8988T (cell line): ENCODE results near the gene SLC18B1.

Experiments used
- DNase-seq: peaks from one replicate; pipeline ENCODE4 v3.0.0; 2011

SLC18B1 gene

DNA sequence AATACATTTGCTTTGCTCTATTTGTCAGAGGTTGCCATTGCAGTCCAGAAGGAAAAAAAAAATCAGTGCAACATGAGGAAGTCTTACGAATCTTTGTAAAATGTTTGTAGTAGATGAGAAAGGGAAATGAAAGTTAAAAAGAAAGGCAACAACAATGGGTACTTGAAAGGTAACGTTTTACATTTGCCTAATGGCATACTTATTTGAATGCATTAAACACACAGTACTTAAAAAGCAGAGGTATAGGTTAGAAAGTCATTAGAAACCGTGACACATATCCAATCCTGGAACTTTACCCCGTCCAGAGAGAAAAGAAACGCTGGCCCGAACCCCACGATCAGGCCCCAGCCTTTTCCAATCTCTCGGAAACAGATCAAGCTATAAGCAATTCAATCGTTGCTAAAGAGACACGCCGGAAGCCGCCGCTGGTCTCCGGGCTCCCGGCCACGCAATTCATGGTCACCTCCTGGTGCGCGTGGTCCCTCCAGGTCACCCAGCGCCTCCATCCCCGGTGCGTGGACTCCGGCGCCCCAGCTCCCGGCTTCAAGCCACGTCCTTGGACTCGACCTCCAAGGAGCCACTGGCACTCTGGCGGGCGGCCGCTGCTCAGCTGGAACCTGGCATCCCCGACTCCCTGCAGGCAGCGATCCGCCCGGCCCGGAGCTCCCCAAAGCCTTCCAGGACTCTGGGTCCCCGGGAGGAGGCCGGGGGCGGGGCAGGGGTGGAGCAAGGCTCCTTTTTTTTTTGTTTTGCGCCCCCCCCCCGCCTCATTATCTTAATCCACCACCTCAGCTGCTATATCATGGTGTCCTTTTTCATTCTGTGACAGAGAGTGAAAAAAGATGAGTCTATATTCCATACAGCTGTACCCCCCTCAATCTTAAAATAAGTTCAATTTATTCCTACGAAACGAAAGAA lies at the start of gene SLC18B1:
Gene SLC18B1 (minus strand): TSS at position 687 of the 918 bp plus-strand sequence. CDS start 181 bp downstream, at position 506.
- no peak for DNase-seq

DNA sequence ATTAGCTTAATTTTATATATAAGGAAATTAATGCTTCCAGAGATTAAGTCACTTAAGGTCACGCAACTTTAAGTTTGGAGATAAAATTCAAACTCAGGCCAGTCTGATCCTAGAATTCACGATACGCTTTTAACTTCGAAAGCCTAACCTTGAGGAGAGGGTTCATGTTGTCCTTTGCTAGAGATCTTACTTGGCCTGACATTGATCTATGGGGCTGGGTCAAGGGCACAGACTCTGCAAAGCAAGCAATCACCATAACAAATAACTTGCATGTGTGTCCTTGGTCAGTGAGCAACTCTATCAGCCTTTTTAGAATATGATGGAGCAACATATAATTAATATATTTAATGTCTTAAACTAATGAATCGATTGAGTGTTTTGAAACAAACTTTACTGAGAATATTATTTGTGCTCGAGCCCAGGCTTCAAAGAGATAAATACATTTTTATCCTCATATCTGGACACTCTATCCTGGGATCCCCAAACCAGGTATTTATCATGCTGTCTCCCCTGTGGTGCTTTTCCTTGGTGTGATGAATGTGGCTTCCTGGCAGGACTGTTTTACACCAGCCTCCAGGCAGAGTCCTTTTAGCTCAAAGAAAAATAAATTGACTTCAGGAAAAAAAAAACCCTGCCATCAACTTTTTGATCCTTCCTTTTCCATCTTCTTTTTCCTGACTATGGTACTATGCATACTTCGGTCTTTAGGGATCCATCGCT lies 45.0 kb upstream of the SLC18B1 start:
- no peak for DNase-seq

- no peak for DNase-seq
These were observed 43.5 kb upstream of the SLC18B1 start for GRCh38 chr6:132841966-132842365.

DNA sequence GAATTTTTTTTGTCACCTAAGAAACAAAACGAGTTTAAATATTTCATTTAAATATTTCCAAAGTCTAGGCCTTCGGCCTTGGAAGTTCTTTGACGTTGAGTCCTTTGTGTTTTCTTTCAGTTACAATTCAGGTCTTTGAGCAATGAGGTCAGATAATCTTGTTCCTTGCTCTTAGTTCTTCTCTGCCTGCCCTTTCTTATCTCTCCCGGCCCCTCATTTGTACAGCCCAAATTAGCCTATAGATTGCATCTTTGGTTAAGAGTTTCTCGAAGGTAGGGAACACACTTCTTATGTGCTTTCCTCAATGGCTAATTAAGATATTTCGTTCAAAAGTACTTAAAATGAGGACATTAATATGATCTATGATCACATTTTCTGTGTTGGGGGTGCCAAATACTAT lies 34.5 kb upstream of the SLC18B1 start:
- no peak for DNase-seq

- no peak for DNase-seq
These were observed 31.9 kb upstream of the SLC18B1 start for GRCh38 chr6:132830334-132830751.

DNA sequence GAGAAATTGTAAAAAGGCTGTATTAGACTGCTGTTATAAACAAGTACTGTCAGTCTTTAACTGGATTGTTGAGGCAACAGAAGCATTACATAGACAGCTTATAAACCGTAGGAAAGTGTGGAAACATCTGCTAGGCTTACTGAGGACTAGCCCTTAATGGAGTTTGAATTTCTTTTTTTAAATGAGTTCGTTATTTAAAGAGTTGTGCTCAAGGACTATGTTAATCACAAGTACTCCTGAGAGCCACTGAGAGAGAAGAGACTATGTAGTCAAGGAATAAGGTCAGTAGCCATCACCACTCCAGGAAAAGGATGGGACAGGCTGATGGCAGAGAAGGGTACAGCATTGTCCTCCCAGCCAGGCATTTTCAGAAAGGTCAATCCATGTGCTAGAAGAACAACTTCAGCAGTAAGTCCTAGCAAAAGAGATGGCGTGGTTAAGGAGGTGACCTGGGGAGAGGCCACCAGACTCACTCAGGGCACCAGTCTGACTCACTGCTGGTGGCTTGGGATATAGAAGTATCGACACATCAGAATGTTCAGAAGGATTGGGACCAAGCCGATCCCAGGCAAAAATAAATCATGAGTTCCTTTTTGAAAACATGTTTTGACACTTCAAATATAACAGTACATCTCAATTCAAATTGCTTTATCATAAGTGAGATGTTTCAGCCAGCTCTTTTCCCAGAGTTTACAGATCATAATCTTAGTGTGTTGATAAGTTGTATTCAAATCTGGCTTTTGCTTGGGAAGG lies 22.4 kb upstream of the SLC18B1 start:
- no peak for DNase-seq

GRCh38 chr6:132819405-132820161 lies 21.1 kb upstream of the SLC18B1 start:
- no peak for DNase-seq

DNA sequence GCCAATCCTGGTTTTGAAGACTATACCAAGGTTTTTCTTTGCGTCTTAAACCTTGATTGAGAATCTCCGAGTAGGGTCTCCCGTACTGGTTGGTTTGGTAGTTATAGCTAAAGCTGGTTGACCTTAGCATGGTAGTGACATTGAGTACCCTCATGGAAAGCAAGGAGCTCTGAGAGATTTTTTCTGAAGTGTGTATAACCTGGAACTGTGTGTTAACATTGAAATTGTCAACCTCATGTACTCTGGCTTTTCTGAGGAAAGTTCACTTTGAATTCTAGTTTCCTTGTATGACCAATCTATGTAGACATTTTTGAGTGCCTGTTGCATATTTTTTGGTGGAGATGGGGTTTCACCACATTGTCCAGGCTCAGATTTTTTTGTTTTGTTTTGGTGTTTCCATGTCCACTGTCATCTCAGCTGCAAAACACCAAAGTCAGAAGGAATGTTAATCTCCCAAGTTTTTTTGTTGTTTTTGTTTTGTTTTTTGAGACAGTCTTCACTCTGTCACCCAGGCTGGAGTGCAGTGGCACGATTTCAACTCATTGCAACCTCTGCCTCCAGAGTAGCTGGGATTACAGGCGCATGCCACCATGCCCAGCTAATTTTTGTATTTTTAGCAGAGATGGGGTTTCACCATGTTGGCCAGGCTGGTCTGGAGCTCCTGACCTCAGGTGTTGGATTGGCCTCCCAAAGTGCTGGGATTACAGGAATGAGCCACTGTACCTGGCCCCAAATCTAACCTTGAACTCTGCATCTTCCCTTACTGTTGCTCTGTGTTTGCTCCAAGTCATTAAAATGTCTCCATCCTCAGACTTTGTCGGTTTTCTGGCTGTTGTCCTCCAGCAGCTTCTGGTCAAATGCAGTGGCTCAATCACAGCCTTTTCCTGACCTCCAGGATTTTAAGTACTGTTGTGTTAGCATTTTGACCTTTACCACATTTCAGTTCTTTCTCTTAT lies 20.2 kb upstream of the SLC18B1 start:
- DNase-seq, result no peak

DNA sequence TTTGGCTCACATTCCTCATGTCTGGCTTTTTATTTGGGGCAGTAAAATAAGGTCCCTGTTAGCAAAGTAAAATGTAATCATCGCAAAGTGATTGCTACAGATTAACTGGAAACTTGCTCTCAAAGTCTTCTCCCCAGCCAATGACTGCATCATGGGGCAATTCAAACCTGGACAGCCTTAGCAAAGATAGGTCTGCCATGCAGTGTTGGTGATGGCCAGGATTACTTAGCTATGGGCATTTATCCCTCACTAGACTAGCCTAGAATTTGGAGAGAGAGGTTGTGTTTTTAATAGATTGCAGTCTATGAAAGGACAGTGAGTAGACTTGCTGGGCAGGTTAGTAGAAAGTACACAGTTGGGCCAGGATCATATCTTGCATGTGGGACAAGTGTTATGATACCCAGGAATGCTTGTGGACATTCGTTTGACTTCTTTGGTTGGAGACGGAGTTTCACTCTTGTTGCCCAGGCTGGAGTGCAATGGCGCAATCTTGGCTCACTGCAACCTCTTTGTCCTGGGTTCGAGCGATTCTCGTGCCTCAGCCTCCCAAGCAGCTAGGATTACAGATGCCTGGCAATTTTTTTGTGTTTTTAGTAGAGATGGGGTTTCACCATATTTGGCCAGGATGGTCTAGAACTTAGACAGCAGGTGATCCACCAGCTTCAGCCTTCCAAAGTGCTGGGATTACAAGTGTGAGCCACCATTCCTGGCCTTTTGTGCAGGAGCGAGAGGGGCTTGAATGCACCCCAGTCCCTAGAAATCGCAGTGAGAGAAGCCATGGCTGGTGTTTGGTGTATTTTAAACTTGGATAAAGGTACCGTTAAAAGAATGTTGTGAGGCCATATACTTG lies 19.3 kb upstream of the SLC18B1 start:
- no peak for DNase-seq

DNA sequence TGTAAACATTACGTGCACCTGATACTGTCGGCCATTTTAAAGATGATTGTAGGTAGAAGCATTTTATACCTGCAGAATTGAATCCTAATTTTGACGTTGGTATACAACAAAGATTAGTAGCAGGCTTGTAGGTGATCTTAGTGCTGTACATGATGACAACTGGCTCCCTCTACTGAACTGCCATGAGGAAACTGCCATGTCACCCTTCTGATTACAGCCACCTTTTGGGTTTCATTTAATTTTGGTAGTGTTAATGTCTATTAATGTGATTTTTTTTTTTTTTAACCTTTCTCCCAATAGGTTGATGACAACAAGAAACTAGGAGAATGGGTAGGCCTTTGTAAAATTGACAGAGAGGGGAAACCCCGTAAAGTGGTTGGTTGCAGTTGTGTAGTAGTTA lies 18.2 kb upstream of the SLC18B1 start:
- no peak for DNase-seq

DNA sequence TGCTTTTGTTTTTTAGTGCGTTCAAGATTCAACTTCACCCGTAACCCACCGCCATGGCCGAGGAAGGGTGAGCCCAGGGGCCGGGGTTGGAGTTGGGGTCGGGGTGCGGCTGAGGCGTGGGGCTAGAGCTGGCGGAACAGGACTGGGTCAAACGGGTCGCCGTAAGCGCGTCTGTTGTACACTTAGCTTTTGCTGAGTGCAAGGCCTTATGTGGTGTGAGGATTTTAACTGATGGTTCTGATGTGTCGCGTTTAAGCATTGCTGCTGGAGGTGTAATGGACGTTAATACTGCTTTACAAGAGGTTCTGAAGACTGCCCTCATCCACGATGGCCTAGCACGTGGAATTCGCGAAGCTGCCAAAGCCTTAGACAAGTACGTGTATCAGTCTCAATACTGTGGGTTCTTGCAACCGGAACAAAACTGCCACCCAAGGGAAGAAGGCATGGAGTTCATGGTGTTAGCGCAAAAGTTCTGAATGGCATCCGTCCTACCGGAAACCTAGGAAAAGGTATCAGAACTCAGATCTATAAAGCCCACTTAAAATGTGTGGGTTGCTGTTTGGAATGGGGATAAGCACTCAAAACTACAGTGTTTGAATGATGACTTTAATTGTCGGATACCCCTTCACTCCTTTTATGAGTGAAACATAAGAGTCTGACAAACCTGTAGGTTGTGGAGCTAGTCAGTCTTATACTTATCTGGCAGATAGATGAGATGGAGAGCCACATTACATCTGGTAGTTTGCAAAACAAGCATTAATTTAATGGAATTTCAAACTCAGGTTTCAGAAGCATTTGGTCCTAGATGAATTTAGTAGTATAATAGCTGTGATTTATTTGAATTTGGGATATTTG lies 16.5 kb upstream of the SLC18B1 start:
- no peak for DNase-seq

DNA sequence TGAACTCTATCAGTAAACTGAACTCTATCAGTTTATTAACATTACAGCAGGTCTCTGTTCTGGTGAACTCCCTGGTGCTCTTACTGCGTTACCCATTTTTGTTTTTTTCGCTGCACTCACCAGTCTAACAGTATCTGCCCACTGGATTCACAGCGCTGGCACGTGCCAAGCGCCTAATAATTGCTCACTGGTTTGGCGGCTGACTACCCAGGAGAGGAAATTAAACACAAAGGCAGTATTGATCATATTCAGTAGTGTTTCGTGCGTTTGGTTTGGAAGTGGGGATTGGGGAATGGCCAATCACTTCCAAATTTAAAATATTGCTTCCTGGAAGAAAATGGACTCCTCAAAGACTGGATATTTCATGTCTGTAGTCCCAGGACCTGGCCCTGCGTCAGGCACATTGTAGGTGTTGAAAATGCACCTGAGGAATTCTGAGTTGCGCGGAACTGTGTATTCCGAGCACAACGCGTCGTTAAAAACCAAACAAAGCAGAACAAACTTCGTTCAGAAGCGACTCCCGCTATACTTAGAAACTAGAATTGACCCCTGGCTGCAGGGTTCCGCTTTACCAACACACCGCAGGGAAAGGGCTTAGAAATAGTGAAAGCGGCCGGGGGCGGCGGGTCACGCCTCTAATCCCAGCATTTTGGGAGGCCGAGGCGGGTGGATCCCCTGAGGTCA lies 14.9 kb upstream of the SLC18B1 start:
- no peak for DNase-seq

GRCh38 chr6:132812756-132813172 lies 14.3 kb upstream of the SLC18B1 start:
- DNase-seq, result no peak

DNA sequence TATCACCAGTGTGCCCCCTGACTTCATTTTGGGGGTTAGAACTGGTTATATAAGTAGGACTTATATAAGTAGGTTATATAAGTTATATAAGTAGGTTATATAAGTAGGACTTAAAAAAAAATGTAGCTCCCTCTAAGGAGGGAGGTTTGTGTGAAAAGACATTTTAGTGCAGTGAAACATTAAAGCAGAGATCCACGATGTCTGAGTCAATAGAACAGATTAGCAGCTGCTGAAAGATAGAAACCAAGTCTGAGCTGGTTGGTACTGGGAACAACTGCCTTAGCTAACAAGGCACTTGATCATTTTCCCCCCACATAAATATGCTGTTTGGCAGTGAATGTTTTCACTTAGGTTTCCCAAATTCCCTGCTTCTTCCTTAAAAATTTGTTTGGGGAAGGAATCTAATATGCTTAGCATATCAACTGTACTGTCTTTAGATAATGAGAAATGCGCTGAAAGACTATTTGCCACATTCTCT lies 13.9 kb upstream of the SLC18B1 start:
- no peak for DNase-seq

DNA sequence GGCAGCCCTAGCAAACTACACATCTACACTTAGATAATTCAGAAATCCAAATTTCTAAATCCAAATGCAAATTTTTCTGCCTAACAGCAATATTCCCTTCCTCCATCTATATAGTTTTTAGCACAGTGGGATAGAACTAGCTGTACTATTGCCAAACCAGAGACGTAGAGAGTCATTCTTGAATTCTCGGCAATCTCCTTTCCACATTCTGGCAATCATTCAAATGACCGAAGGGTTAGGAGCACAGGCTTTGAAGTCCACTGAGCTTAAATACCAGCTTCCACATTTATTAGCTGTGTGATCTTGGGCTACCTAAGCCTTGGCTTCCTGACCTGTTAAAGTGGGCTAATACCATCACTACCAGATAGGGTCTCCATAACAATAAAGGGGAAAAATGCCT lies 12.8 kb upstream of the SLC18B1 start:
- DNase-seq, result no peak

GRCh38 chr6:132805548-132805947 lies 7.1 kb upstream of the SLC18B1 start:
- DNase-seq, result no peak

DNA sequence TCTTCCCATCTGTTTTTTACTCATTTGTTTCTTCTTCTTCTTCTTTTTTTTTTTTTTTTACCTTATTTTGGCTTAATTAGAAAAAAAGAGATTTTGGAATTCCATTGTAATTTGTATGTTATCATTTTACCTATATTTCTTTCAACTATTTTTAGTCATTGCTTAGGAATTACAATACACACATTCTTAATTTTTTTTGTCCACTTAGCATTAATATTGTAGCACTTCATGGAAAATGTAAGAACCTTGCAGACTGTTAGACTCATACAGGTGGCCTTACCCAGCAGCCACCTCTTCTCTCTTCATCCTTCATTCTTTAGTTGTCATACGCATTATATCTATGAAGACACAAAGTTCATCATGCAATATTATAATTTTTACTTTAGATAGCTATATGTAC lies 5.8 kb upstream of the SLC18B1 start:
- DNase-seq, result no peak

DNA sequence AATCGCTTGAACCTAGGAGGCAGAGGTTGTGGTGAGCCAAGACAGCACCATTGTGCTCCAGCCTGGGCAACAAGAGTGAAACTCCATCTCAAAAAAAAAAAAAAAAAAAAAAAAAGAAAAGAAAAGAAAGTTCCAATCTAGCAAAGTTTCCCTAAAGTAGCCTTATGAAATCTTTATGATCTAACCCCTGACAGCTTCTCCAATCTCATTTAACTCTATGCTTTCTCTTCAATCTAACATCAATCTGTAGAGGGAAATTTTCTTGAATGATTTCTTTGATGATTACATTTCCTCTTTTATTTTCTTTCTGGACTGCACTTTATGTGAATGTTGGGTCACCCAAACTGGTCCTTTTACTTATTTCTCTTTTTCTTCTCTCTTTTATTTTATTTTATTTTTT lies 2.2 kb upstream of the SLC18B1 start:
- DNase-seq, result no peak
